Measurements from ENCODE around the gene RIC8B. TPM values are rescaled to one million over a fixed set of nuclear protein-coding genes. Genes with fewer than 3 reads are reported as not detected.

Gene RIC8B
- total RNA-seq, 1 experiment from 2014 or later: 7.8 TPM

GRCh38 chr12:106845902-106846301 is 71.4 kb downstream of the RIC8B start:
- H3K4me3 ChIP-seq (ENCODE audit: low read depth, low read length): no peak overlapping the region
- Mint-ChIP-seq H3K27ac (ENCODE audit: unreplicated experiment) (no peak overlapping the region), H3K4me3 (ENCODE audit: unreplicated experiment) (no peak overlapping the region), H3K27me3 (ENCODE audit: insufficient read depth, unreplicated experiment) (no peaks in the 10 kb centered on the region), H3K36me3 (ENCODE audit: insufficient read depth, unreplicated experiment) (no peaks in the 10 kb centered on the region), H3K9me3 (ENCODE audit: unreplicated experiment) (no peaks in the 10 kb centered on the region), H3K4me1 (ENCODE audit: low read depth, unreplicated experiment) (no peaks in the 10 kb centered on the region)
- H3K36me3 ChIP-seq (ENCODE audit: control insufficient read depth, insufficient read depth, low read length): no peaks in the 10 kb centered on the region
- ChIA-PET CTCF (no interaction called here), POLR2A (no interaction called here)
- BruUV-seq (replicated peaks): no TSS peak
- no peaks in the 10 kb centered on the region for H3K9me3 ChIP-seq
- DNase-seq: no peak
- no peaks in the 10 kb centered on the region for H3K4me1 ChIP-seq
- intact Hi-C loops (cut with micrococcal nuclease; ENCODE audit: unreplicated experiment): no loop called here
- H3K27me3 ChIP-seq (replicated peaks; ENCODE audit: control insufficient read depth, insufficient read depth, low read length): no peaks in the 10 kb centered on the region
- no peak for TF ChIP-seq CTCF (IDR thresholded peaks at IDR 0.05; ENCODE audit: insufficient read depth in 1 of 2, low read depth in 1 of 2, low read length in 1 of 2, severe bottlenecking in 1 of 2, unreplicated experiment in 1 of 2)

- intact Hi-C loops (cut with micrococcal nuclease; ENCODE audit: unreplicated experiment): no loop called here
- POLR2A ChIA-PET: no interaction called here
- H3K9me3 ChIP-seq: no peaks in the 10 kb centered on the region
- TF ChIP-seq CTCF (IDR thresholded peaks at IDR 0.05; ENCODE audit: insufficient read depth in 1 of 2, low read depth in 1 of 2, low read length in 1 of 2, severe bottlenecking in 1 of 2, unreplicated experiment in 1 of 2): no peak
- BruUV-seq (replicated peaks): no TSS peak
- no peaks in the 10 kb centered on the region for H3K27me3 Mint-ChIP-seq (ENCODE audit: insufficient read depth, unreplicated experiment)
- no peaks in the 10 kb centered on the region for H3K27me3 ChIP-seq (replicated peaks; ENCODE audit: control insufficient read depth, insufficient read depth, low read length)
- H3K27ac Mint-ChIP-seq (ENCODE audit: unreplicated experiment): no peak overlapping the region
- no peak overlapping the region for H3K4me3 ChIP-seq (ENCODE audit: low read depth, low read length)
- DNase-seq: no peak
- H3K36me3 ChIP-seq (ENCODE audit: control insufficient read depth, insufficient read depth, low read length): no peaks in the 10 kb centered on the region
- no peaks in the 10 kb centered on the region for H3K4me1 ChIP-seq
- H3K4me1 Mint-ChIP-seq (ENCODE audit: low read depth, unreplicated experiment): no peaks in the 10 kb centered on the region
- no peaks in the 10 kb centered on the region for H3K9me3 Mint-ChIP-seq (ENCODE audit: unreplicated experiment)
- CTCF ChIA-PET: no interaction called here
- H3K36me3 Mint-ChIP-seq (ENCODE audit: insufficient read depth, unreplicated experiment): no peaks in the 10 kb centered on the region
- H3K4me3 Mint-ChIP-seq (ENCODE audit: unreplicated experiment): no peak overlapping the region
Observed at GRCh38 chr12:106847861-106848260, 73.4 kb downstream of the RIC8B start.

- Histone ChIP-seq H3K36me3 (ENCODE audit: control insufficient read depth, insufficient read depth, low read length) (no peaks in the 10 kb centered on the region), H3K9me3 (no peaks in the 10 kb centered on the region), H3K27me3 (replicated peaks; ENCODE audit: control insufficient read depth, insufficient read depth, low read length) (no peaks in the 10 kb centered on the region), H3K4me1 (peaks cover 26% of the 10 kb centered on the region), H3K4me3 (ENCODE audit: low read depth, low read length) (no peak overlapping the region)
- Mint-ChIP-seq H3K4me3 (ENCODE audit: unreplicated experiment) (no peak overlapping the region), H3K27me3 (ENCODE audit: insufficient read depth, unreplicated experiment) (no peaks in the 10 kb centered on the region), H3K36me3 (ENCODE audit: insufficient read depth, unreplicated experiment) (no peaks in the 10 kb centered on the region), H3K4me1 (ENCODE audit: low read depth, unreplicated experiment) (no peaks in the 10 kb centered on the region), H3K27ac (ENCODE audit: unreplicated experiment) (no peak overlapping the region), H3K9me3 (ENCODE audit: unreplicated experiment) (no peaks in the 10 kb centered on the region)
- CTCF ChIA-PET: no interaction called here
- DNase-seq: no peak
- intact Hi-C loops (cut with micrococcal nuclease; ENCODE audit: unreplicated experiment): no loop called here
- POLR2A ChIA-PET: no interaction called here
- no TSS peak for BruUV-seq (replicated peaks)
- no peak for TF ChIP-seq CTCF (IDR thresholded peaks at IDR 0.05; ENCODE audit: insufficient read depth in 1 of 2, low read depth in 1 of 2, low read length in 1 of 2, severe bottlenecking in 1 of 2, unreplicated experiment in 1 of 2)
Observed at GRCh38 chr12:106851306-106851705, 76.8 kb downstream of the RIC8B start.

Data from Caco-2 (cell line).